Neural progenitor cell (in vitro differentiated cells): Measurements from ENCODE around the gene PTPRH. TPM values are rescaled to one million over a fixed set of nuclear protein-coding genes. Genes with fewer than 3 reads are reported as not detected.

ENCODE experiments used
- DNase-seq: peaks from one replicate; pipeline ENCODE4 v3.0.0-alpha.2; 2016; ENCODE audit warnings: low spot score
- H2AFZ ChIP-seq: fragments of 200-600 bp; sonication (generic); replicated peaks from 2 replicates; pipeline ENCODE4 v1.6.1; 2016; ENCODE audit warnings: antibody characterized with exemption
- H3F3A ChIP-seq: fragments of 200-600 bp; sonication (generic); 2 replicates; pipeline ENCODE4 v1.6.1; 2016; ENCODE audit warnings: antibody characterized with exemption, low read depth
- H3K27ac ChIP-seq: fragments of 200-600 bp; sonication (generic); 2 replicates; pipeline ENCODE4 v1.5.1; 2016; ENCODE audit warnings: mild to moderate bottlenecking
- H3K27me3 ChIP-seq: fragments of 200-600 bp; sonication (generic); 2 replicates; pipeline ENCODE4 v1.6.1; 2016; ENCODE audit warnings: mild to moderate bottlenecking, moderate library complexity
- H3K36me3 ChIP-seq: fragments of 200-600 bp; sonication (generic); 2 replicates; pipeline ENCODE4 v1.5.1; 2016
- H3K4me1 ChIP-seq: fragments of 200-600 bp; sonication (generic); 2 replicates; pipeline ENCODE4 v1.6.1; 2016; ENCODE audit warnings: mixed run types
- H3K4me2 ChIP-seq: fragments of 200-600 bp; sonication (generic); 2 replicates; pipeline ENCODE4 v1.6.1; 2016
- H3K4me3 ChIP-seq: fragments of 200-600 bp; sonication (generic); 2 replicates; pipeline ENCODE4 v1.5.1; 2016
- H3K79me2 ChIP-seq: fragments of 200-600 bp; sonication (generic); 2 replicates; pipeline ENCODE4 v1.6.1; 2016; ENCODE audit warnings: low read depth
- H3K9ac ChIP-seq: fragments of 200-600 bp; sonication (generic); 2 replicates; pipeline ENCODE4 v1.6.1; 2016
- H3K9me3 ChIP-seq: fragments of 200-600 bp; sonication (generic); 2 replicates; pipeline ENCODE4 v1.5.1; 2016; ENCODE audit warnings: low read depth
- H4K20me1 ChIP-seq: fragments of 200-600 bp; sonication (generic); 2 replicates; pipeline ENCODE4 v1.6.1; 2016; ENCODE audit warnings: low read depth
- H3K27ac Mint-ChIP-seq: 3 replicates; pipeline ENCODE4 v1.8.0; 2021; ENCODE audit warnings: mixed read lengths
- H3K27me3 Mint-ChIP-seq: 2 replicates; pipeline ENCODE4 v1.8.0; 2022; ENCODE audit warnings: low read depth, mild to moderate bottlenecking, inconsistent platforms, moderate library complexity, mixed read lengths; ENCODE audit not compliant: insufficient read depth
- H3K36me3 Mint-ChIP-seq: 3 replicates; pipeline ENCODE4 v1.8.0; 2021; ENCODE audit warnings: mixed read lengths
- H3K4me1 Mint-ChIP-seq: 3 replicates; pipeline ENCODE4 v1.8.0; 2021; ENCODE audit warnings: mixed read lengths
- H3K4me3 Mint-ChIP-seq: 3 replicates; pipeline ENCODE4 v1.8.0; 2021; ENCODE audit warnings: mild to moderate bottlenecking, moderate library complexity, mixed read lengths
- H3K9me3 Mint-ChIP-seq: 3 replicates; pipeline ENCODE4 v1.8.0; 2020; ENCODE audit warnings: mixed read lengths
- EZH2 ChIP-seq: fragments of 200-600 bp; sonication (generic); IDR thresholded peaks from 2 replicates; pipeline ENCODE4 v1.6.1; 2017; ENCODE audit warnings: antibody characterized with exemption, mild to moderate bottlenecking, moderate library complexity
- EZH2phosphoT487 ChIP-seq: fragments of 200-600 bp; sonication (generic); IDR thresholded peaks from 2 replicates; pipeline ENCODE4 v1.6.1; 2017; ENCODE audit warnings: antibody characterized with exemption
- microRNA-seq: library from miRNA; unstranded; fragments of <30 nt; microRNA quantifications from one replicate; pipeline ENCODE4, GENCODE V29; 2016
- small RNA-seq: library from RNA; depleted of rRNA; stranded (forward); fragments of <200 nt; gene quantifications from one replicate; pipeline ENCODE3, GENCODE V24; 2015
- total RNA-seq: library from RNA; depleted of rRNA; stranded (reverse); fragments of >200 nt; gene quantifications from 2 replicates; pipeline ENCODE4 v1.2.3, GENCODE V29; 2015; ENCODE audit warnings: low replicate concordance
- TF ChIP-seq, protein P1 (sequence below): fragments of 200-600 bp; sonication (generic); IDR thresholded peaks from 2 replicates; pipeline ENCODE4 v1.5.1; 2017; ENCODE audit warnings: antibody characterized with exemption, mild to moderate bottlenecking

Gene PTPRH
- total RNA-seq, 1 donor from 2014 or later: not detected

DNA sequence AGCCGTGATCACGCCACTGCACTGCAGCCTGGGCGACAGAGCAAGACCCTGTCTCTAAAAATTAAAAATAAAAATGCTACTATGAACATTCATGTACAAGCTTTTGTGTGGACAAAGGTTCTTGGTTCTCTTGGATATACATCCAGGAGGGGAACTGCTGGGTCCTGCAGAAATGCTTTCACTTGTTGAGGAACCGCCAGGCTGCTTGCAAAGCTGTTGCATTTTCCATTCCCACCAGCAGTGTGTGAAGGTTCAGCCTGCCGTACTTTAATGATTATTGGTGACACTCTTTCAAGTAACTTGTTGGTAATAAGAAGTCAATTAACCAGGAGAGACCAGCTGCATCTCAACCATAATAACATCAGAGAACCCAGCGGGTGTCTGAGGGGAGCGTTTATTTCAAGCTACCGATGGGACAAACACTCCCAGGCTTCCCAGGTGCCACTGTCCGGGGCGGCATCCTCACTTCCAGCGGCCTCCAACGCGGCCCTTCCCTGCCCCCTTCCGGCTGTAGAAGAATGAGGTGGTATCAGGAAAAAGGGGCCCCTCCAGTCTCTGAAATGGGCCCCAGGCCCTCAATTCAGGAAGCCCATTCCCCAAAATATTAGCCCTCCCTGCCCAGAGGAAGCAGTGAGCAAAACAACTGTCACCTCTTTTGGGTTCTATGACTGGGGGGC lies 76.7 kb downstream of the PTPRH start:
- Histone ChIP-seq H3K9me3 (no peaks in the 10 kb centered on the region), H3K9ac (no peak overlapping the region), H3K36me3 (no peaks in the 10 kb centered on the region), H4K20me1 (no peaks in the 10 kb centered on the region), H3K4me3 (no peak overlapping the region), H3K79me2 (no peaks in the 10 kb centered on the region), H3K4me2 (no peak overlapping the region), H2AFZ (no peak overlapping the region), H3K4me1 (no peaks in the 10 kb centered on the region), H3K27me3 (no peaks in the 10 kb centered on the region), H3F3A (peaks cover 11% of the 10 kb centered on the region), H3K27ac (no peak overlapping the region)
- no peak overlapping the region for H3K27ac Mint-ChIP-seq
- H3K4me3 Mint-ChIP-seq: peak overlapping the region; percentile 5
- no peak for DNase-seq
- TF ChIP-seq EZH2: no peak
- TF ChIP-seq EZH2phosphoT487: no peak
- TF ChIP-seq, protein P1, sequence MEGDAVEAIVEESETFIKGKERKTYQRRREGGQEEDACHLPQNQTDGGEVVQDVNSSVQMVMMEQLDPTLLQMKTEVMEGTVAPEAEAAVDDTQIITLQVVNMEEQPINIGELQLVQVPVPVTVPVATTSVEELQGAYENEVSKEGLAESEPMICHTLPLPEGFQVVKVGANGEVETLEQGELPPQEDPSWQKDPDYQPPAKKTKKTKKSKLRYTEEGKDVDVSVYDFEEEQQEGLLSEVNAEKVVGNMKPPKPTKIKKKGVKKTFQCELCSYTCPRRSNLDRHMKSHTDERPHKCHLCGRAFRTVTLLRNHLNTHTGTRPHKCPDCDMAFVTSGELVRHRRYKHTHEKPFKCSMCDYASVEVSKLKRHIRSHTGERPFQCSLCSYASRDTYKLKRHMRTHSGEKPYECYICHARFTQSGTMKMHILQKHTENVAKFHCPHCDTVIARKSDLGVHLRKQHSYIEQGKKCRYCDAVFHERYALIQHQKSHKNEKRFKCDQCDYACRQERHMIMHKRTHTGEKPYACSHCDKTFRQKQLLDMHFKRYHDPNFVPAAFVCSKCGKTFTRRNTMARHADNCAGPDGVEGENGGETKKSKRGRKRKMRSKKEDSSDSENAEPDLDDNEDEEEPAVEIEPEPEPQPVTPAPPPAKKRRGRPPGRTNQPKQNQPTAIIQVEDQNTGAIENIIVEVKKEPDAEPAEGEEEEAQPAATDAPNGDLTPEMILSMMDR: no peak
- H3K36me3 Mint-ChIP-seq: no peaks in the 10 kb centered on the region
- H3K4me1 Mint-ChIP-seq: peaks cover 27% of the 10 kb centered on the region
- peaks cover 2% of the 10 kb centered on the region for H3K27me3 Mint-ChIP-seq
- H3K9me3 Mint-ChIP-seq: no peaks in the 10 kb centered on the region

DNA sequence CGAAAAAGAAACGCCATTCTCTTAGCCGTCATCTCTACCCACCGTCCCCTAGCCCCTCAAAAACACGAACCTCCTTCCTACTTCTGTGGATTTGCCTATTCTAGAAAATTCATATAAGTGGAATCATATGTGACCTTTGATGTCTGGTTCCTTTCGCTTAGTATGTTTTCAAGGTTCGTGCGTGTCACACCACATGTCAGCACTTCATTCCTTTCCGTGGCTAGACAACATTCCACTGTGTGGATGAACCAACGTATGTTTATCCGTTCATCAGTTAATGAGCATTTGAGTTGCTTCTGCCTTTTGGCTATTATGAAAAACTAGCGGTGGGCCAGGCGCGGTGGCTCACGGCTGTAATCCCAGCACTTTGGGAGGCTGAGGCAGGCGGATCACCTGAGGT lies 77.9 kb downstream of the PTPRH start:
- Mint-ChIP-seq H3K27ac (no peak overlapping the region), H3K27me3 (peaks cover 5% of the 10 kb centered on the region), H3K36me3 (no peaks in the 10 kb centered on the region), H3K4me1 (peaks cover 24% of the 10 kb centered on the region), H3K9me3 (no peaks in the 10 kb centered on the region), H3K4me3 (no peak overlapping the region)
- Histone ChIP-seq H3K79me2 (no peaks in the 10 kb centered on the region), H3K9ac (no peak overlapping the region), H3K4me3 (no peak overlapping the region), H3K9me3 (no peaks in the 10 kb centered on the region), H4K20me1 (no peaks in the 10 kb centered on the region), H3K27ac (no peak overlapping the region), H2AFZ (no peak overlapping the region), H3K36me3 (no peaks in the 10 kb centered on the region), H3F3A (peaks cover 11% of the 10 kb centered on the region), H3K4me1 (no peaks in the 10 kb centered on the region), H3K4me2 (no peak overlapping the region), H3K27me3 (no peaks in the 10 kb centered on the region)
- DNase-seq: no peak
- TF ChIP-seq EZH2: no peak
- TF ChIP-seq, protein P1: no peak
- TF ChIP-seq EZH2phosphoT487: no peak

Small RNAs within 50 kb of the gene (microRNA-seq; reads per million reads assigned to microRNA genes)
- gene MIR6802 (not detected), gene MIR6803 (1.6 reads per million), gene MIR6804 (0.91 reads per million)

Small RNAs within 50 kb of the gene (small RNA-seq; reads per million reads assigned to genes)
- not detected for gene MIR6802
- not detected for gene MIR6803
- gene MIR6804: not detected
- gene RF01210: not detected

Other genes with a start within 250 kb of the PTPRH start
- gene NLRP2, start 243.1 kb downstream of the PTPRH start, total RNA-seq: 75.5 and 115 TPM in 2 replicates
- not detected in 2 replicates for gene GP6, start 171.2 kb downstream of the PTPRH start, total RNA-seq
- gene RDH13, start 146.4 kb downstream of the PTPRH start, total RNA-seq: 9.0 and 9.4 TPM in 2 replicates
- gene EPS8L1, start 133.6 kb downstream of the PTPRH start, total RNA-seq: 7.0 and 17.5 TPM in 2 replicates
- gene PPP1R12C, start 91.9 kb downstream of the PTPRH start, total RNA-seq: 21.8 and 62.7 TPM in 2 replicates
- gene TNNT1, start 60.3 kb downstream of the PTPRH start, total RNA-seq: 74.1 and 121 TPM in 2 replicates
- gene TNNI3, start 51.8 kb downstream of the PTPRH start, total RNA-seq: 22.2 and 41.0 TPM in 2 replicates
- 9.1 and 12.0 TPM in 2 replicates for gene DNAAF3, start 42.9 kb downstream of the PTPRH start, total RNA-seq
- 0.22 TPM in 1 of 2 replicates, not detected in the other for gene SYT5, start 29.2 kb downstream of the PTPRH start, total RNA-seq
- gene TMEM86B, start 19.3 kb upstream of the PTPRH start, total RNA-seq: 1.4 and 3.3 TPM in 2 replicates
- 13.1 and 40.4 TPM in 2 replicates for gene PPP6R1, start 49.5 kb upstream of the PTPRH start, total RNA-seq
- 15.0 and 43.1 TPM in 2 replicates for gene HSPBP1, start 70.6 kb upstream of the PTPRH start, total RNA-seq
- gene BRSK1, start 74.5 kb upstream of the PTPRH start, total RNA-seq: 24.1 and 43.1 TPM in 2 replicates
- 0.62 TPM in 1 of 2 replicates, not detected in the other for gene TMEM150B, start 115.8 kb upstream of the PTPRH start, total RNA-seq
- gene KMT5C, start 130.4 kb upstream of the PTPRH start, total RNA-seq: 21.1 and 73.7 TPM in 2 replicates
- gene COX6B2, start 145.2 kb upstream of the PTPRH start, total RNA-seq: 0.77 TPM in 1 of 2 replicates, not detected in the other
- 0.09 TPM in 1 of 2 replicates, not detected in the other for gene GARIN5B, start 153.8 kb upstream of the PTPRH start, total RNA-seq
- 0.06 and 0.62 TPM in 2 replicates for gene IL11, start 161.0 kb upstream of the PTPRH start, total RNA-seq
- not detected in 2 replicates for gene TMEM190, start 167.3 kb upstream of the PTPRH start, total RNA-seq
- gene TMEM238, start 174.8 kb upstream of the PTPRH start, total RNA-seq: 0.15 TPM in 1 of 2 replicates, not detected in the other
- gene RPL28, start 176.4 kb upstream of the PTPRH start, total RNA-seq: 1,017 and 1,124 TPM in 2 replicates
- gene UBE2S, start 198.3 kb upstream of the PTPRH start, total RNA-seq: 118 and 159 TPM in 2 replicates
- gene SHISA7, start 233.8 kb upstream of the PTPRH start, total RNA-seq: 0.09 and 0.21 TPM in 2 replicates